Measurements from ENCODE around the gene ZNF398.
"Not testable (repeated sequence)": the region's sequence is repeated elsewhere in the genome, so short reads cannot be mapped to it uniquely, and the experiment has no call there.

The ZNF398 gene

GRCh38 chr7:149196705-149197171 lies 49.5 kb downstream of the ZNF398 start:
- peak in 1 of 2 experiments; percentile 9 for DNase-seq

GRCh38 chr7:149197675-149198074 lies 50.4 kb downstream of the ZNF398 start:
- DNase-seq, result no peak

- DNase-seq, result no peak
These were observed 51.0 kb downstream of the ZNF398 start for GRCh38 chr7:149198161-149198816.

- DNase-seq, result no peak
These were observed 52.2 kb downstream of the ZNF398 start for GRCh38 chr7:149199234-149199995.

GRCh38 chr7:149202831-149203231 lies 55.6 kb downstream of the ZNF398 start:
- no peak for DNase-seq

GRCh38 chr7:149205690-149206381 lies 58.6 kb downstream of the ZNF398 start:
- DNase-seq, result no peak

- no peak for DNase-seq
These were observed 60.2 kb downstream of the ZNF398 start for GRCh38 chr7:149207324-149208035.

- peak; percentile 23 to 32 for DNase-seq
These were observed 62.4 kb downstream of the ZNF398 start for GRCh38 chr7:149209518-149210269.

- no peak for DNase-seq
These were observed 63.3 kb downstream of the ZNF398 start for GRCh38 chr7:149210551-149210950.

GRCh38 chr7:149214020-149214720 lies 66.9 kb downstream of the ZNF398 start:
- no peak for DNase-seq

- no peak for DNase-seq
These were observed 69.1 kb downstream of the ZNF398 start for GRCh38 chr7:149216402-149216801.

GRCh38 chr7:149217570-149217969 lies 70.3 kb downstream of the ZNF398 start:
- no peak for DNase-seq

- DNase-seq, result no peak
These were observed 71.5 kb downstream of the ZNF398 start for GRCh38 chr7:149218469-149219420.

GRCh38 chr7:149220534-149220933 lies 73.3 kb downstream of the ZNF398 start:
- DNase-seq, result no peak

GRCh38 chr7:149223176-149223575 lies 75.9 kb downstream of the ZNF398 start:
- no peak for DNase-seq

- DNase-seq, result no peak
These were observed 76.5 kb downstream of the ZNF398 start for GRCh38 chr7:149223761-149224160.

GRCh38 chr7:149224352-149224751 lies 77.1 kb downstream of the ZNF398 start:
- no peak for DNase-seq

GRCh38 chr7:149225106-149225505 lies 77.9 kb downstream of the ZNF398 start:
- DNase-seq, result no peak

- no peak for DNase-seq
These were observed 78.4 kb downstream of the ZNF398 start for GRCh38 chr7:149225656-149226055.

GRCh38 chr7:149226366-149226765 lies 79.1 kb downstream of the ZNF398 start:
- DNase-seq, result not testable (repeated sequence)

All from AML-193 (cell line).